MCF 10A (cell line): ENCODE results near the gene MEI1. TPM values are rescaled to one million over a fixed set of nuclear protein-coding genes. Genes with fewer than 3 reads are reported as not detected.
"Not testable (repeated sequence)": the region's sequence is repeated elsewhere in the genome, so short reads cannot be mapped to it uniquely, and the experiment has no call there.

Experiments used
- BruUV-seq: library from RNA; stranded (reverse); fragments of 400-500 nt; replicated peaks from 2 replicates; lab custom pipeline; 2021; lab: Mats Ljungman, UMichigan
- CTCF ChIA-PET: fragments of 300-600 bp; sonication (Branson Sonifier 250); formaldehyde crosslinking; extraction: SDS; loops from one replicate; lab custom pipeline; 2021; ENCODE audit warnings: antibody characterized with exemption, inconsistent platforms; lab: Yijun Ruan, JAX
- POLR2A ChIA-PET: fragments of 300-600, 350-650 bp; sonication (Branson Sonifier 250); formaldehyde crosslinking; extraction: SDS; loops from one replicate; lab custom pipeline; 2020; ENCODE audit warnings: antibody characterized with exemption, inconsistent platforms; lab: Yijun Ruan, JAX
- DNase-seq: peaks from one replicate; pipeline ENCODE4 v3.0.0-alpha.2; 2018; ENCODE audit not compliant: unreplicated experiment
- H3K27ac Mint-ChIP-seq: one replicate; pipeline ENCODE4 v1.8.0; 2022; ENCODE audit warnings: mild to moderate bottlenecking, low read depth, mixed read lengths; ENCODE audit not compliant: unreplicated experiment
- H3K27me3 Mint-ChIP-seq: one replicate; pipeline ENCODE4 v1.8.0; 2022; ENCODE audit warnings: mixed read lengths; ENCODE audit not compliant: insufficient read depth, unreplicated experiment
- H3K36me3 Mint-ChIP-seq: one replicate; pipeline ENCODE4 v1.8.0; 2022; ENCODE audit warnings: mild to moderate bottlenecking, moderate library complexity, mixed read lengths; ENCODE audit not compliant: insufficient read depth, unreplicated experiment
- H3K4me1 Mint-ChIP-seq: one replicate; pipeline ENCODE4 v1.8.0; 2022; ENCODE audit warnings: mixed read lengths; ENCODE audit not compliant: insufficient read depth, unreplicated experiment
- H3K4me3 Mint-ChIP-seq: one replicate; pipeline ENCODE4 v1.8.0; 2022; ENCODE audit warnings: mild to moderate bottlenecking, moderate library complexity, mixed read lengths; ENCODE audit not compliant: unreplicated experiment
- H3K9me3 Mint-ChIP-seq: one replicate; pipeline ENCODE4 v1.8.0; 2022; ENCODE audit warnings: mixed read lengths; ENCODE audit not compliant: unreplicated experiment
- intact Hi-C: fragments of 100-400 bp; cut with micrococcal nuclease; formaldehyde crosslinking; loops from 2 replicates; pipeline ENCODE4 v1.14.1; 2022
- total RNA-seq: library from RNA; stranded (reverse); gene quantifications from 2 replicates; pipeline ENCODE4 v1.2.3, GENCODE V29; 2022
- TF ChIP-seq, protein P1 (sequence below): fragments of 200-600 bp; IDR thresholded peaks from one replicate; pipeline ENCODE4 v1.8.0; 2022; ENCODE audit warnings: antibody characterized with exemption, mild to moderate bottlenecking; ENCODE audit not compliant: unreplicated experiment

Gene MEI1
- total RNA-seq, 1 experiment from 2014 or later, result not detected

- H3K27me3 Mint-ChIP-seq, result no peaks in the 10 kb centered on the region
- POLR2A ChIA-PET, result interaction anchor here (0.6 to 7.0 kb wide), 21 partner anchors 11 to 739 kb away, joined by 3 to 98 read pairs (median 7); partner anchors contain the start of genes CCDC134, CENPM and SMDT1
- peak within 1 kb of the TSS; percentile 82 for H3K4me3 Mint-ChIP-seq
- H3K4me1 Mint-ChIP-seq, result peaks cover 17% of the 10 kb centered on the region
- H3K27ac Mint-ChIP-seq, result peak within 1 kb of the TSS; percentile 98
- H3K36me3 Mint-ChIP-seq, result peaks cover 21% of the 10 kb centered on the region
- CTCF ChIA-PET, result interaction anchor here (0.7 to 3.8 kb wide), 4 partner anchors 32 to 114 kb away, joined by 3 to 18 read pairs (median 4); partner anchors contain the start of genes CCDC134 and CENPM
- intact Hi-C loops, result loop anchor here (1.0 kb wide), 1 partner anchor 25 kb away; no protein-coding TSS in a partner anchor
- no peaks in the 10 kb centered on the region for H3K9me3 Mint-ChIP-seq
- DNase-seq, result peak; percentile 100
- no TSS peak for BruUV-seq
- TF ChIP-seq, protein P1, sequence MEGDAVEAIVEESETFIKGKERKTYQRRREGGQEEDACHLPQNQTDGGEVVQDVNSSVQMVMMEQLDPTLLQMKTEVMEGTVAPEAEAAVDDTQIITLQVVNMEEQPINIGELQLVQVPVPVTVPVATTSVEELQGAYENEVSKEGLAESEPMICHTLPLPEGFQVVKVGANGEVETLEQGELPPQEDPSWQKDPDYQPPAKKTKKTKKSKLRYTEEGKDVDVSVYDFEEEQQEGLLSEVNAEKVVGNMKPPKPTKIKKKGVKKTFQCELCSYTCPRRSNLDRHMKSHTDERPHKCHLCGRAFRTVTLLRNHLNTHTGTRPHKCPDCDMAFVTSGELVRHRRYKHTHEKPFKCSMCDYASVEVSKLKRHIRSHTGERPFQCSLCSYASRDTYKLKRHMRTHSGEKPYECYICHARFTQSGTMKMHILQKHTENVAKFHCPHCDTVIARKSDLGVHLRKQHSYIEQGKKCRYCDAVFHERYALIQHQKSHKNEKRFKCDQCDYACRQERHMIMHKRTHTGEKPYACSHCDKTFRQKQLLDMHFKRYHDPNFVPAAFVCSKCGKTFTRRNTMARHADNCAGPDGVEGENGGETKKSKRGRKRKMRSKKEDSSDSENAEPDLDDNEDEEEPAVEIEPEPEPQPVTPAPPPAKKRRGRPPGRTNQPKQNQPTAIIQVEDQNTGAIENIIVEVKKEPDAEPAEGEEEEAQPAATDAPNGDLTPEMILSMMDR, result no peak
Observed at GRCh38 chr22:41832553-41833368, 133.5 kb downstream of the MEI1 start, which contains the start of gene SREBF2. Gene SREBF2, plus strand, starts transcription at chr22:41833105. Its CDS starts 166 bp downstream, at chr22:41833271.

- no peaks in the 10 kb centered on the region for H3K9me3 Mint-ChIP-seq
- H3K27me3 Mint-ChIP-seq, result no peaks in the 10 kb centered on the region
- peak overlapping the region; percentile 82 for H3K4me3 Mint-ChIP-seq
- H3K36me3 Mint-ChIP-seq, result peaks cover 28% of the 10 kb centered on the region
- peak overlapping the region; percentile 98 for H3K27ac Mint-ChIP-seq
- peaks cover 25% of the 10 kb centered on the region for H3K4me1 Mint-ChIP-seq
- intact Hi-C loops, result loop anchor here (1.0 kb wide), 1 partner anchor 24 kb away; no protein-coding TSS in a partner anchor
- CTCF ChIA-PET, result interaction anchor here (0.9 to 3.8 kb wide), 4 partner anchors 11 to 113 kb away, joined by 3 to 18 read pairs (median 5); partner anchors contain the start of genes CCDC134 and CENPM
- POLR2A ChIA-PET, result interaction anchor here (0.9 to 7.0 kb wide), 20 partner anchors 8 to 258 kb away, joined by 3 to 98 read pairs (median 6); partner anchors contain the start of genes CCDC134, CENPM, SMDT1 and SNU13
- BruUV-seq, result no TSS peak
- TF ChIP-seq, protein P1, result no peak
- peak; percentile 38 for DNase-seq
Observed at GRCh38 chr22:41833369-41834004, 134.2 kb downstream of the MEI1 start.

DNA sequence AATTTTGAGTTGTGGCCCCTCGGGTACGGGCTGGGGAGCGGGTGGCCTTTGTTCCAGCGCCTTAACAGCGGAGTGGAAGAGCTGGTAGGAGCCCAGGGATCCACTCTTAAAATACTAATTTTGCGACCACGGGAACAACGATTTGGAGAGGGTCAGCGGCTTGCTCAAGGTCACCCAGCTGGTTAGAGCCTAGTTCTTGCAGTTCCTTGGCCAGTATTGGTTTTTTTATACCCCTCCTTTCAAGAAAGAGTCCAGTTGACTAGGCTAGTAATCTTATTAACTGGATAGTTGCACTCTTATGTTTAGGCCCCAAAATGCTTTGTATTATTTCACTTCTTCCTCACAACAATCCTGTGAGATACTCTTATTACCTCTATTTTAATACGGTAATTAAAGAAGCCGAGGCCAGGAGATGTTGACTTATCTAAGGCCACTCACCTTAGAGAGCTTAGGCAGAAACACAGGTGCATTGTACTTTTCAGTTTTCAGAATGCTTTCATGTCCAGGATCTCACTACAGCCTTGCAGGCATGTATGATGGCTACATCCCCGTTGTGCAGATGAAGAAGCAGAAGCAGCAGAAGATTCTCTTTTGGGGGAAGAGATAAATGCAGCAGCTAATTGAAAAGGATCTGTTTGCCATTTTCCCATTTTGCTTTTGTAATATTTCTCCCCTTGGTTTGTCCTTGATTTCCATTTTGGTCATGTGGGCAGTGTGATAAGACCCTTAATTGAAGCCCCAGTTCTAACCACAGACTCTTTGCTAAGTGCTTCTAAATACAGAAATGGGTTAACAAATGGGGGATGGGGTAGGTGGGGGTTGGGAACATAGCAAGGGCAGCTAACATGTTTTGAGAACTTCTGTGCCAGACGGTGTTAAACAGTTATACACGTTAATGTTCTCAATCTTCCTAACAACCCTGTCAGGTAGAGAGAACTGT, 135.0 kb downstream of the MEI1 start:
- Mint-ChIP-seq H3K9me3 (no peaks in the 10 kb centered on the region), H3K27me3 (no peaks in the 10 kb centered on the region), H3K4me3 (peak overlapping the region; percentile 82), H3K27ac (peak overlapping the region; percentile 98), H3K4me1 (peaks cover 32% of the 10 kb centered on the region), H3K36me3 (peaks cover 32% of the 10 kb centered on the region)
- TF ChIP-seq, protein P1, result no peak
- BruUV-seq, result TSS peak; percentile 65
- intact Hi-C loops, result no loop called here
- ChIA-PET POLR2A (interaction anchor here (0.7 to 7.0 kb wide), 10 partner anchors 8 to 146 kb away, joined by 3 to 98 read pairs (median 4); partner anchors contain the start of genes CCDC134, CENPM and SNU13), CTCF (interaction anchor here (0.7 to 1.6 kb wide), 2 partner anchors 10 to 23 kb away, joined by 3 to 5 read pairs; no protein-coding TSS in a partner anchor)
- DNase-seq, result no peak

GRCh38 chr22:41835462-41835861, 136.2 kb downstream of the MEI1 start:
- H3K4me3 Mint-ChIP-seq, result not testable (repeated sequence)
- CTCF ChIA-PET, result interaction anchor here (1.0 kb wide), 1 partner anchor 12 kb away, joined by 3 read pairs; no protein-coding TSS in a partner anchor

More at GRCh38 chr22:41835462-41835861, 136.2 kb downstream of the MEI1 start:
- intact Hi-C loops, H3K27ac Mint-ChIP-seq, H3K27me3 Mint-ChIP-seq, DNase-seq, H3K9me3 Mint-ChIP-seq, BruUV-seq: not testable (repeated sequence)
- H3K36me3 Mint-ChIP-seq, result peaks cover 38% of the 10 kb centered on the region
- POLR2A ChIA-PET, result interaction anchor here (1.0 to 7.0 kb wide), 5 partner anchors 9 to 36 kb away, joined by 3 to 98 read pairs (median 41); partner anchors contain the start of gene CCDC134
- H3K4me1 Mint-ChIP-seq, result peaks cover 41% of the 10 kb centered on the region
